Esophagus muscularis mucosa (tissue), 3 donors: ENCODE results near the gene ACY1.

ENCODE experiments used
- POLR2AphosphoS5 ChIP-seq, 2 donors: sonication (generic); formaldehyde crosslinking; IDR thresholded peaks; one replicate each; pipeline ENCODE4 v1.6.1; 2017; ENCODE audit warnings: antibody characterized with exemption in 2 of 2
- TF ChIP-seq, protein P1 (sequence below), 3 experiments: fragments of 200-600 bp in 2 of 3; fragments of 450-650 bp in 1 of 3; sonication (generic) in 2 of 3; IDR thresholded peaks; one replicate each; pipeline ENCODE4 v1.5.1; 2017 to 2019; ENCODE audit warnings: antibody characterized with exemption in 3 of 3, mild to moderate bottlenecking in 2 of 3, moderate library complexity in 1 of 3

DNA sequence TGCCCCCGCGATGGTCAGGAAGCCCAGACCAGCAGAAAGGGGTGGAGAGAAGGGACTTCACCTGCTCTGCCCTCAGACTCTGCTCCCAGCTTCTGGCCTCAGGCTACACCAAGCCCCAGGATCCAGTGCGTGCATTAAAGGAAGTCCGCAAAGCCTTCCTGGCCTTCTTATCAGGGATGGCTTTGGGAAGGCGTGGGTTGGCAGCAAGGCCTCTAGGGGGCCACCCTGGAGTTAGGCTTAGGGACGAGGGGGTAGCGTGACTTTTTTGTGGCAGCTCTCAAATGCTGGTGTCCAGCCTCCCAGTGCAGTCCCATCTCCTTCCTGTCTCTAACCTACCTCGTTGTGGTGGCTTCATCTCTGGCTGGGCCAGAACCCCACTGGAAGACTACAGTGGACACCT, 31.3 kb downstream of the ACY1 start:
- TF ChIP-seq, protein P1, sequence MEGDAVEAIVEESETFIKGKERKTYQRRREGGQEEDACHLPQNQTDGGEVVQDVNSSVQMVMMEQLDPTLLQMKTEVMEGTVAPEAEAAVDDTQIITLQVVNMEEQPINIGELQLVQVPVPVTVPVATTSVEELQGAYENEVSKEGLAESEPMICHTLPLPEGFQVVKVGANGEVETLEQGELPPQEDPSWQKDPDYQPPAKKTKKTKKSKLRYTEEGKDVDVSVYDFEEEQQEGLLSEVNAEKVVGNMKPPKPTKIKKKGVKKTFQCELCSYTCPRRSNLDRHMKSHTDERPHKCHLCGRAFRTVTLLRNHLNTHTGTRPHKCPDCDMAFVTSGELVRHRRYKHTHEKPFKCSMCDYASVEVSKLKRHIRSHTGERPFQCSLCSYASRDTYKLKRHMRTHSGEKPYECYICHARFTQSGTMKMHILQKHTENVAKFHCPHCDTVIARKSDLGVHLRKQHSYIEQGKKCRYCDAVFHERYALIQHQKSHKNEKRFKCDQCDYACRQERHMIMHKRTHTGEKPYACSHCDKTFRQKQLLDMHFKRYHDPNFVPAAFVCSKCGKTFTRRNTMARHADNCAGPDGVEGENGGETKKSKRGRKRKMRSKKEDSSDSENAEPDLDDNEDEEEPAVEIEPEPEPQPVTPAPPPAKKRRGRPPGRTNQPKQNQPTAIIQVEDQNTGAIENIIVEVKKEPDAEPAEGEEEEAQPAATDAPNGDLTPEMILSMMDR (IDR thresholded peaks at IDR 0.05) = peak in 1 of 3 experiments; percentile 14
- no peak for TF ChIP-seq POLR2AphosphoS5 (IDR thresholded peaks at IDR 0.05)
